ENCODE results near the gene CLSTN3.

- TF ChIP-seq POLR2AphosphoS5 (IDR thresholded peaks at IDR 0.05; ENCODE audit: low read depth, low read length) (no peak), POLR2A (IDR thresholded peaks at IDR 0.05; ENCODE audit: low read depth, low read length) (no peak)
Observed at GRCh38 chr12:7107636-7108002, 22.6 kb upstream of the CLSTN3 start.
